ENCODE data around the gene EHD3.

Gene EHD3

GRCh38 chr2:31243053-31243452, 9.1 kb downstream of the EHD3 start:
- Histone ChIP-seq H3K27ac (no peak overlapping the region), H3K27me3 (ENCODE audit: control insufficient read depth, insufficient read depth, low read length) (no peaks in the 10 kb centered on the region), H3K9me3 (ENCODE audit: control insufficient read depth, low read length) (no peaks in the 10 kb centered on the region), H3K4me1 (no peaks in the 10 kb centered on the region), H3K79me2 (no peaks in the 10 kb centered on the region), H2AFZ (no peak overlapping the region), H3K36me3 (ENCODE audit: control insufficient read depth, insufficient read depth, low read length) (no peaks in the 10 kb centered on the region), H3K4me3 (ENCODE audit: low read depth, low read length) (no peak overlapping the region), H3K9ac (no peak overlapping the region), H3K4me2 (ENCODE audit: low read length) (no peak overlapping the region)
- no peak for TF ChIP-seq CTCF (IDR thresholded peaks at IDR 0.05)

GRCh38 chr2:31244101-31244500, 10.1 kb downstream of the EHD3 start:
- no peak overlapping the region for H3K27ac ChIP-seq
- no peaks in the 10 kb centered on the region for H3K79me2 ChIP-seq
- no peaks in the 10 kb centered on the region for H3K9me3 ChIP-seq (ENCODE audit: control insufficient read depth, low read length)
- H3K36me3 ChIP-seq (ENCODE audit: control insufficient read depth, insufficient read depth, low read length) = no peaks in the 10 kb centered on the region
- no peak overlapping the region for H2AFZ ChIP-seq
- no peak overlapping the region for H3K4me2 ChIP-seq (ENCODE audit: low read length)
- no peak overlapping the region for H3K9ac ChIP-seq
- H3K27me3 ChIP-seq (ENCODE audit: control insufficient read depth, insufficient read depth, low read length) = no peaks in the 10 kb centered on the region
- TF ChIP-seq CTCF (IDR thresholded peaks at IDR 0.05) = no peak
- H3K4me3 ChIP-seq (ENCODE audit: low read depth, low read length) = no peak overlapping the region
- no peaks in the 10 kb centered on the region for H3K4me1 ChIP-seq

- Histone ChIP-seq H3K27ac (no peak overlapping the region), H3K27me3 (ENCODE audit: control insufficient read depth, insufficient read depth, low read length) (no peaks in the 10 kb centered on the region), H3K36me3 (ENCODE audit: control insufficient read depth, insufficient read depth, low read length) (no peaks in the 10 kb centered on the region), H3K9me3 (ENCODE audit: control insufficient read depth, low read length) (no peaks in the 10 kb centered on the region), H3K4me1 (no peaks in the 10 kb centered on the region), H3K4me3 (ENCODE audit: low read depth, low read length) (no peak overlapping the region), H2AFZ (no peak overlapping the region), H3K9ac (no peak overlapping the region), H3K4me2 (ENCODE audit: low read length) (no peak overlapping the region), H3K79me2 (no peaks in the 10 kb centered on the region)
- TF ChIP-seq CTCF (IDR thresholded peaks at IDR 0.05) = no peak
Measured at GRCh38 chr2:31246184-31246852, 12.4 kb downstream of the EHD3 start.

- Histone ChIP-seq H2AFZ (no peak overlapping the region), H3K27ac (no peak overlapping the region), H3K9me3 (ENCODE audit: control insufficient read depth, low read length) (no peaks in the 10 kb centered on the region), H3K36me3 (ENCODE audit: control insufficient read depth, insufficient read depth, low read length) (no peaks in the 10 kb centered on the region), H3K4me2 (ENCODE audit: low read length) (no peak overlapping the region), H3K4me3 (ENCODE audit: low read depth, low read length) (no peak overlapping the region), H3K27me3 (ENCODE audit: control insufficient read depth, insufficient read depth, low read length) (no peaks in the 10 kb centered on the region), H3K9ac (no peak overlapping the region), H3K79me2 (no peaks in the 10 kb centered on the region), H3K4me1 (no peaks in the 10 kb centered on the region)
- TF ChIP-seq CTCF (IDR thresholded peaks at IDR 0.05) = no peak
Measured at GRCh38 chr2:31247711-31248110, 13.8 kb downstream of the EHD3 start.

- Histone ChIP-seq H3K9me3 (ENCODE audit: control insufficient read depth, low read length) (no peaks in the 10 kb centered on the region), H3K4me3 (ENCODE audit: low read depth, low read length) (no peak overlapping the region), H3K36me3 (ENCODE audit: control insufficient read depth, insufficient read depth, low read length) (no peaks in the 10 kb centered on the region), H3K79me2 (no peaks in the 10 kb centered on the region), H3K4me2 (ENCODE audit: low read length) (no peak overlapping the region), H3K4me1 (no peaks in the 10 kb centered on the region), H3K9ac (no peak overlapping the region), H3K27me3 (ENCODE audit: control insufficient read depth, insufficient read depth, low read length) (no peaks in the 10 kb centered on the region), H3K27ac (no peak overlapping the region), H2AFZ (no peak overlapping the region)
- no peak for TF ChIP-seq CTCF (IDR thresholded peaks at IDR 0.05)
Measured at GRCh38 chr2:31248139-31248538, 14.2 kb downstream of the EHD3 start.

Measured in parathyroid adenoma (tissue), 2 donors.